Stimulated activated CD4-positive, alpha-beta T cell treated with anti-CD3 and anti-CD28 coated beads, Interleukin-15, amount 100 ng/mL, for 24 hours (primary cell): ENCODE data around the gene LUM.

Source experiments
- DNase-seq: peaks from one replicate; pipeline ENCODE4 v3.0.0-alpha.2; 2020

Gene LUM

GRCh38 chr12:91074154-91074709 is 37.1 kb downstream of the LUM start:
- DNase-seq: no peak

- DNase-seq: no peak
Measured at GRCh38 chr12:91073426-91073825, 37.9 kb downstream of the LUM start.

GRCh38 chr12:91072931-91073330 is 38.4 kb downstream of the LUM start:
- DNase-seq: no peak

GRCh38 chr12:91070936-91071335 is 40.4 kb downstream of the LUM start:
- no peak for DNase-seq

GRCh38 chr12:91065396-91065795 is 45.9 kb downstream of the LUM start:
- DNase-seq: no peak

- no peak for DNase-seq
Measured at GRCh38 chr12:91064640-91065039, 46.7 kb downstream of the LUM start.

GRCh38 chr12:91061091-91061490 is 50.2 kb downstream of the LUM start:
- DNase-seq: no peak

GRCh38 chr12:91059211-91059610 is 52.1 kb downstream of the LUM start:
- no peak for DNase-seq

GRCh38 chr12:91058786-91059185 is 52.5 kb downstream of the LUM start:
- DNase-seq: no peak

GRCh38 chr12:91057368-91058165 is 53.7 kb downstream of the LUM start, which contains the start of gene KERA:
TSS of gene KERA (minus strand) at chr12:91058024. CDS start at chr12:91056281, 1,743 bp downstream.
- DNase-seq: no peak

GRCh38 chr12:91056488-91056887 is 54.8 kb downstream of the LUM start:
- no peak for DNase-seq

- DNase-seq: no peak
Measured at GRCh38 chr12:91055976-91056375, 55.3 kb downstream of the LUM start.

- no peak for DNase-seq
Measured at GRCh38 chr12:91053951-91054715, 57.2 kb downstream of the LUM start.
